Adrenal gland (tissue), 12 donors: ENCODE measurements around the gene SHKBP1. TPM values are rescaled to one million over a fixed set of nuclear protein-coding genes. Genes with fewer than 3 reads are reported as not detected.
"Not testable (repeated sequence)": the region's sequence is repeated elsewhere in the genome, so short reads cannot be mapped to it uniquely, and the experiment has no call there.

ENCODE experiments used
- DNase-seq, 7 donors: peaks; one replicate each; pipeline ENCODE4 v3.0.0-alpha.2; 2019 to 2020
- H3K27ac ChIP-seq, 5 donors: fragments of 200-600 bp; sonication (generic) in 4 of 5; 1 replicate in 3 of 5; 2 replicates in 2 of 5; pipeline versions ENCODE4 v1.5.1 to v1.8.0; 2016 to 2020; ENCODE audit warnings: mild to moderate bottlenecking in 1 of 5
- H3K27me3 ChIP-seq: fragments of 200-600 bp; 2 replicates; pipeline ENCODE4 v1.8.0; 2021
- H3K36me3 ChIP-seq, 2 donors: fragments of 200-600 bp; replicated peaks in 1 of 2; 1 replicate in 1 of 2; 2 replicates in 1 of 2; pipeline versions ENCODE4 v1.5.1 to v1.8.0; 2018 to 2022
- H3K4me1 ChIP-seq, 2 donors: fragments of 200-600 bp; replicated peaks in 1 of 2; 1 replicate in 1 of 2; 2 replicates in 1 of 2; pipeline versions ENCODE4 v1.5.1 to v1.8.0; 2018 to 2021
- H3K4me3 ChIP-seq, 4 donors: fragments of 200-600 bp; sonication (generic) in 3 of 4; one replicate each; pipeline ENCODE4 v1.5.1; 2016 to 2018
- H3K9me3 ChIP-seq, 3 donors: fragments of 200-600 bp; sonication (generic) in 1 of 3; replicated peaks in 1 of 3; 1 replicate in 2 of 3; 2 replicates in 1 of 3; pipeline versions ENCODE4 v1.5.1 to v1.8.0; 2016 to 2021
- CTCF ChIP-seq, 6 experiments: fragments of 450-650 bp in 4 of 6; fragments of 200-600 bp in 2 of 6; sonication (generic) in 1 of 6; IDR thresholded peaks; 1 replicate in 5 of 6; 2 replicates in 1 of 6; pipeline versions ENCODE4 v1.5.1 to v1.8.0; 2016 to 2021; ENCODE audit warnings: antibody characterized with exemption in 6 of 6, mild to moderate bottlenecking in 2 of 6, moderate library complexity in 1 of 6
- POLR2A ChIP-seq, 2 donors: fragments of 450-650 bp; IDR thresholded peaks; one replicate each; pipeline ENCODE4 v1.6.1; 2017; ENCODE audit warnings: antibody characterized with exemption in 2 of 2, mild to moderate bottlenecking in 2 of 2, moderate library complexity in 1 of 2
- WGBS, 4 donors: extraction: QIAGEN DNeasy Blood & Tissue Kit in 2 of 4; methylation state at CpG; one replicate each; pipeline versions ENCODE4 v1.1.5 to v1.1.7; 2013 to 2017; 5-methylcytosine and 5-hydroxymethylcytosine counted together
- intact Hi-C, 2 donors: fragments of 100-400 bp; cut with DNase I; formaldehyde crosslinking; loops; one replicate each; pipeline versions ENCODE4 v1.14.1 to v1.15.0; 2022 to 2023
- polyA plus RNA-seq, 3 donors: library from polyadenylated mRNA; stranded (reverse); fragments of 200-250 nt in 2 of 3; fragments of 350-450 nt in 1 of 3; fragmentation: Illumina TruSeq in 1 of 3; extraction: RNeasy Lipid Tissue Mini Kit (QIAGEN cat#74804) in 1 of 3; gene quantifications; one replicate each; pipeline ENCODE4 v1.2.3, GENCODE V29; 2013 to 2014
- total RNA-seq, 9 donors: library from RNA; depleted of rRNA in 4 of 9; stranded (reverse); fragments of >200 nt in 4 of 9; fragments of 120-200 nt in 1 of 9; fragmentation: NEBNext Ultra II Directional in 1 of 9; extraction: Animal tissue kit (Norgen Biotek cat#: 25700) in 1 of 9; gene quantifications; one replicate each; pipeline versions ENCODE4 v1.1.0 to v1.2.4, GENCODE V29; 2013 to 2023
- donor health status: healthy with polysubstance abuse.
- donor health status: Bipolar disorder and iron deficiency.
- donor health status: DM: yes; HTN: yes; CAD: no.
- donor health status: DM: no; HTN: no; CAD: no.
- donor health status: DM: no; HTN: no; CAD: no.
- donor health status: DM: yes; HTN: yes; CAD: no.

Gene SHKBP1
- total and polyA plus RNA-seq, 12 donors: 12.5 to 157 (median 51.6) TPM

- H3K9me3 ChIP-seq: no peaks in the 10 kb centered on the region
- 64 to 79% (median 75%) methylated on average over 11 to 20 of the region's 20 CpGs for WGBS, 4 donors
- H3K27me3 ChIP-seq: peaks cover 2% of the 10 kb centered on the region
- no peaks in the 10 kb centered on the region for H3K4me1 ChIP-seq
- H3K27ac ChIP-seq: no peak overlapping the region
- no peak overlapping the region for H3K4me3 ChIP-seq
- no peaks in the 10 kb centered on the region for H3K36me3 ChIP-seq
- TF ChIP-seq CTCF (IDR thresholded peaks at IDR 0.05) (no peak), POLR2A (IDR thresholded peaks at IDR 0.05) (no peak)
- intact Hi-C loops: no loop called here
- DNase-seq: no peak
Observed at GRCh38 chr19:40560092-40560507, 16.6 kb upstream of the SHKBP1 start.

GRCh38 chr19:40561947-40562346 is 14.7 kb upstream of the SHKBP1 start:
- H3K4me3 ChIP-seq: no peak overlapping the region
- H3K9me3 ChIP-seq: no peaks in the 10 kb centered on the region
- no peak for DNase-seq
- WGBS, 4 donors: 65 to 72% (median 70%) methylated on average over 2 to 4 of the region's 4 CpGs
- intact Hi-C loops: no loop called here
- H3K36me3 ChIP-seq: no peaks in the 10 kb centered on the region
- TF ChIP-seq CTCF (IDR thresholded peaks at IDR 0.05) (no peak), POLR2A (IDR thresholded peaks at IDR 0.05) (no peak)
- H3K27ac ChIP-seq: no peak overlapping the region
- peaks cover 0 to under 1% of the 10 kb centered on the region in 2 donors for H3K4me1 ChIP-seq
- H3K27me3 ChIP-seq: peaks cover 13% of the 10 kb centered on the region

GRCh38 chr19:40564535-40564934 is 12.1 kb upstream of the SHKBP1 start:
- WGBS, 4 donors: 92 to 97% (median 93%) methylated on average over 1 of the region's 1 CpG
- DNase-seq: not testable (repeated sequence)

GRCh38 chr19:40565355-40565754 is 11.3 kb upstream of the SHKBP1 start:
- 58 to 85% (median 78%) methylated on average over 5 to 7 of the region's 7 CpGs for WGBS, 4 donors
- no peak for TF ChIP-seq CTCF (IDR thresholded peaks at IDR 0.05)
- TF ChIP-seq POLR2A (IDR thresholded peaks at IDR 0.05): no peak
- no peak overlapping the region for H3K4me3 ChIP-seq
- H3K36me3 ChIP-seq: no peaks in the 10 kb centered on the region
- H3K4me1 ChIP-seq: peaks cover 3 to 14% of the 10 kb centered on the region in 2 donors
- no peak overlapping the region for H3K27ac ChIP-seq
- peaks cover 23% of the 10 kb centered on the region for H3K27me3 ChIP-seq
- no peak for DNase-seq
- intact Hi-C loops: no loop called here
- H3K9me3 ChIP-seq: no peaks in the 10 kb centered on the region

More at GRCh38 chr19:40564535-40564934, 12.1 kb upstream of the SHKBP1 start:
- H3K27ac ChIP-seq, intact Hi-C loops, H3K9me3 ChIP-seq, H3K4me3 ChIP-seq, H3K36me3 ChIP-seq: not testable (repeated sequence)
- Histone ChIP-seq H3K27me3 (peaks cover 23% of the 10 kb centered on the region), H3K4me1 (peaks cover 0 to 11% of the 10 kb centered on the region in 2 donors)

- 66 to 79% (median 75%) methylated on average over 6 to 14 of the region's 14 CpGs for whole genome bisulfite sequencing, 4 donors
- H3K4me1 ChIP-seq: peaks cover 3 to 14% of the 10 kb centered on the region in 2 donors
- H3K4me3 ChIP-seq: no peak overlapping the region
- H3K36me3 ChIP-seq: no peaks in the 10 kb centered on the region
- intact Hi-C loops: no loop called here
- H3K27ac ChIP-seq: no peak overlapping the region
- TF ChIP-seq CTCF (IDR thresholded peaks at IDR 0.05) (no peak), POLR2A (IDR thresholded peaks at IDR 0.05) (no peak)
- peaks cover 23% of the 10 kb centered on the region for H3K27me3 ChIP-seq
- no peaks in the 10 kb centered on the region for H3K9me3 ChIP-seq
- no peak for DNase-seq
Observed at GRCh38 chr19:40565910-40566495, 10.7 kb upstream of the SHKBP1 start.
